Body of pancreas (tissue), 4 donors: ENCODE data around the gene ADGRL2.

Experiments used
- POLR2A ChIP-seq, 3 donors: fragments of 450-650 bp; IDR thresholded peaks; one replicate each; pipeline ENCODE4 v1.6.1; 2016; ENCODE audit warnings: antibody characterized with exemption in 3 of 3, mild to moderate bottlenecking in 2 of 3
- TF ChIP-seq, protein P1 (sequence below), 7 experiments: fragments of 450-650 bp in 4 of 7; fragments of 200-600 bp in 3 of 7; sonication (generic) in 3 of 7; IDR thresholded peaks; one replicate each; pipeline ENCODE4 v1.5.1; 2016 to 2019; ENCODE audit warnings: antibody characterized with exemption in 7 of 7

DNA sequence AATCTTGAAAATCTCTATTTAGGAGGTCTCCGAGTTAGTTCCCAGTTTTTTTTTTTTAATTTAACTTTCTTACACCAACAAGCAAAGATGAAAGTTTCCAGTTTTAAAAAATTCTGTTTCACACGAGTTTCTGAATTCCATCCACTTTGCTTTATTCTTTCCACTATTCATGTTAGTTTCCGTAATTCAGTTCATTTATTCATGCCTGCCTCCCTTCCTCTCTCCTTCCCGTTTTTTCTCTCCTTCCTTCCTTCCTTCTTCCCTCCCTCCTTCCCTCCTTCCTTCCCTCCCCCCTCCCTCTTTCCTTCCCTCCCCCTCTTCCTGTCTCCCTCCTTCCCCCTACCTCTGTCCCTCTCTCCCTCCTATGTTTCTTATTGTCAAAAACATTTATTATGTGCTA, 22.3 kb downstream of the ADGRL2 start:
- TF ChIP-seq, protein P1, sequence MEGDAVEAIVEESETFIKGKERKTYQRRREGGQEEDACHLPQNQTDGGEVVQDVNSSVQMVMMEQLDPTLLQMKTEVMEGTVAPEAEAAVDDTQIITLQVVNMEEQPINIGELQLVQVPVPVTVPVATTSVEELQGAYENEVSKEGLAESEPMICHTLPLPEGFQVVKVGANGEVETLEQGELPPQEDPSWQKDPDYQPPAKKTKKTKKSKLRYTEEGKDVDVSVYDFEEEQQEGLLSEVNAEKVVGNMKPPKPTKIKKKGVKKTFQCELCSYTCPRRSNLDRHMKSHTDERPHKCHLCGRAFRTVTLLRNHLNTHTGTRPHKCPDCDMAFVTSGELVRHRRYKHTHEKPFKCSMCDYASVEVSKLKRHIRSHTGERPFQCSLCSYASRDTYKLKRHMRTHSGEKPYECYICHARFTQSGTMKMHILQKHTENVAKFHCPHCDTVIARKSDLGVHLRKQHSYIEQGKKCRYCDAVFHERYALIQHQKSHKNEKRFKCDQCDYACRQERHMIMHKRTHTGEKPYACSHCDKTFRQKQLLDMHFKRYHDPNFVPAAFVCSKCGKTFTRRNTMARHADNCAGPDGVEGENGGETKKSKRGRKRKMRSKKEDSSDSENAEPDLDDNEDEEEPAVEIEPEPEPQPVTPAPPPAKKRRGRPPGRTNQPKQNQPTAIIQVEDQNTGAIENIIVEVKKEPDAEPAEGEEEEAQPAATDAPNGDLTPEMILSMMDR (IDR thresholded peaks at IDR 0.05), result no peak
- TF ChIP-seq POLR2A (IDR thresholded peaks at IDR 0.05), result no peak
